ENCODE measurements around the gene TMEM40.
A peak's percentile ranks its signal among the peaks of the same experiment; 100 is the strongest.
"Not testable (repeated sequence)": the region's sequence is repeated elsewhere in the genome, so short reads cannot be mapped to it uniquely, and the experiment has no call there.

TMEM40 gene

GRCh38 chr3:12759097-12759679 is at the start of gene TMEM40:
TMEM40 (minus strand) TSS chr3:12759259; CDS start chr3:12749832, 9,427 bp downstream.
- no peak for DNase-seq (ENCODE audit: low spot score)

GRCh38 chr3:12808587-12808986 is 49.5 kb upstream of the TMEM40 start:
- DNase-seq (ENCODE audit: low spot score): no peak

- no peak for DNase-seq (ENCODE audit: low spot score)
These were observed 48.7 kb upstream of the TMEM40 start for GRCh38 chr3:12807601-12808359.

GRCh38 chr3:12807066-12807465 is 48.0 kb upstream of the TMEM40 start:
- no peak for DNase-seq (ENCODE audit: low spot score)

- no peak for DNase-seq (ENCODE audit: low spot score)
These were observed 44.3 kb upstream of the TMEM40 start for GRCh38 chr3:12803371-12803770.

GRCh38 chr3:12799525-12800440 is 40.7 kb upstream of the TMEM40 start:
- no peak for DNase-seq (ENCODE audit: low spot score)

GRCh38 chr3:12798559-12799179 is 39.6 kb upstream of the TMEM40 start:
- no peak for DNase-seq (ENCODE audit: low spot score)

- no peak for DNase-seq (ENCODE audit: low spot score)
These were observed 39.0 kb upstream of the TMEM40 start for GRCh38 chr3:12797892-12798558.

GRCh38 chr3:12797124-12797891 is 38.2 kb upstream of the TMEM40 start:
- DNase-seq (ENCODE audit: low spot score): no peak

GRCh38 chr3:12796171-12797123 is 37.4 kb upstream of the TMEM40 start, which contains the start of gene CAND2:
CAND2 (plus strand) TSS chr3:12796680; CDS start chr3:12796721, 41 bp downstream.
- DNase-seq (ENCODE audit: low spot score): peak; percentile 44

GRCh38 chr3:12793701-12794100 is 34.6 kb upstream of the TMEM40 start:
- DNase-seq (ENCODE audit: low spot score): no peak

- no peak for DNase-seq (ENCODE audit: low spot score)
These were observed 32.4 kb upstream of the TMEM40 start for GRCh38 chr3:12791430-12791829.

GRCh38 chr3:12787967-12788690 is 29.1 kb upstream of the TMEM40 start:
- not testable (repeated sequence) for DNase-seq (ENCODE audit: low spot score)

- DNase-seq (ENCODE audit: low spot score): peak; percentile 54
These were observed 28.3 kb upstream of the TMEM40 start for GRCh38 chr3:12787346-12787745.

GRCh38 chr3:12785096-12785495 is 26.0 kb upstream of the TMEM40 start:
- no peak for DNase-seq (ENCODE audit: low spot score)

GRCh38 chr3:12782172-12782815 is 23.2 kb upstream of the TMEM40 start:
- DNase-seq (ENCODE audit: low spot score): no peak

GRCh38 chr3:12780751-12781150 is 21.7 kb upstream of the TMEM40 start:
- DNase-seq (ENCODE audit: low spot score): no peak

GRCh38 chr3:12777171-12777570 is 18.1 kb upstream of the TMEM40 start:
- DNase-seq (ENCODE audit: low spot score): no peak
